K562 (cell line): Measurements from ENCODE around the gene DNPEP.

Experiments used
- EZH2 ChIP-seq: IDR thresholded peaks from 2 replicates; pipeline ENCODE4 v1.6.1; 2012; ENCODE audit warnings: low read depth, mild to moderate bottlenecking, inconsistent platforms, low read length, borderline replicate concordance
- JUN ChIP-seq, 2 experiments: sonication (generic) in 1 of 2; formaldehyde crosslinking in 1 of 2; IDR thresholded peaks; 2 replicates each; pipeline versions ENCODE4 v1.6.1 to v1.8.0; 2012 to 2022; ENCODE audit warnings: borderline replicate concordance in 2 of 2, mild to moderate bottlenecking in 2 of 2, improper control_type of control experiment in 1 of 2, low read depth in 1 of 2, low read length in 1 of 2, missing genetic modification reagents in 1 of 2
- MAFK ChIP-seq: IDR thresholded peaks from 2 replicates; pipeline ENCODE4 v1.6.1; 2011; ENCODE audit warnings: low read length, improper control_type of control experiment
- NBN ChIP-seq: fragments of 450-650 bp; IDR thresholded peaks from 2 replicates; pipeline ENCODE4 v1.6.1; 2016; ENCODE audit warnings: low read depth, mild to moderate bottlenecking
- POLR2A ChIP-seq: fragments of 450-650 bp; conservative IDR thresholded peaks from 2 replicates; pipeline ENCODE4 v1.6.1; 2016
- RNF2 ChIP-seq: sonication (generic); IDR thresholded peaks from 2 replicates; pipeline ENCODE4 v1.6.1; 2016
- SMARCB1 ChIP-seq: IDR thresholded peaks from 2 replicates; pipeline ENCODE4 v1.6.1; 2011; ENCODE audit warnings: improper control_type of control experiment, low read depth; ENCODE audit not compliant: insufficient read length
- XRCC5 ChIP-seq: fragments of 200-400 bp; formaldehyde crosslinking; IDR thresholded peaks from 2 replicates; pipeline ENCODE4 v1.6.1; 2017; ENCODE audit warnings: low read depth, mild to moderate bottlenecking, low read length
- TF ChIP-seq, protein P1 (sequence below): fragments of 250-450 bp; sonication (Bioruptor Pico); IDR thresholded peaks from 2 replicates; pipeline ENCODE4 v1.8.0; 2021; ENCODE audit warnings: moderate library complexity, mild to moderate bottlenecking, inconsistent platforms
- TF ChIP-seq, protein P2 (sequence below): fragments of 450-650 bp; IDR thresholded peaks from 2 replicates; pipeline ENCODE4 v1.6.1; 2016; ENCODE audit warnings: mild to moderate bottlenecking
- TF ChIP-seq, protein P3 (sequence below), 3 experiments: IDR thresholded peaks in 2 of 3; conservative IDR thresholded peaks in 1 of 3; 2 replicates each; pipeline ENCODE4 v1.5.1; 2011 to 2012; ENCODE audit warnings: low read length in 3 of 3, mild to moderate bottlenecking in 3 of 3, control low read depth in 2 of 3, improper control_type of control experiment in 1 of 3, inconsistent platforms in 1 of 3, low read depth in 1 of 3, mixed read lengths in 1 of 3, moderate library complexity in 1 of 3; ENCODE audit not compliant: insufficient read depth in 2 of 3
- TF ChIP-seq, protein P4 (sequence below): sonication (generic); formaldehyde crosslinking; IDR thresholded peaks from 2 replicates; pipeline ENCODE4 v1.5.0; 2020; ENCODE audit warnings: missing genetic modification reagents
- TF ChIP-seq, protein P5 (sequence below): fragments of 450-650 bp; IDR thresholded peaks from 2 replicates; pipeline ENCODE4 v1.6.1; 2016; ENCODE audit warnings: borderline replicate concordance

DNA sequence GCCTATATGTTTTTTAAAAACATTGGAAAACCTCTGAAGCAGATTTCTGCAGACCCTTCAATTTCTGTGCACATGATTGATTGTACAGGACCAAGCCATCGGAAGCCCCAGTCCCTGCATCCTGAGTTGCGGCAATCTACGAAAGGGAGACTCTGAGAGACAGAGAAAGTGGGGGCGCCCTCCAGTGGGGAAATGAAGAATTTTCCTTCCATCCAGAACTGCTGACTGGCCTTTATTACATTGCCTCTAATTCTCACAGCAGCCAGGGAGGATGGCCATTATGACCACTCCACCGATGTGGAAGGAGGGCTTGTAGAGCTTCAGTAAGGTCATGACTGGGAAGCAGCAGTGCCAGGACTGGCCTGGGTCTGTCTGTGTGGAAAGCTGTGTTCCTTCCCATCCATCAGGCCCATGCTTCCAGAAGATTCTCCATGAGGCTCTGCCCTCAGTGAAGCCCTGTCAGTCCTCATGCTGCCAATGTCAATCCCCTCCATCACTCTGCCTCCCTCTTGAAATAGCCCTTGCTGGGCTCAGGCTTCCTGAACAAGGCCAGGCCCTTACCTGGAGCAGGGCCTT lies 35.2 kb downstream of the DNPEP start:
- TF ChIP-seq, protein P1, sequence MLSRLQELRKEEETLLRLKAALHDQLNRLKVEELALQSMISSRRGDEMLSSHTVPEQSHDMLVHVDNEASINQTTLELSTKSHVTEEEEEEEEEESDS (CRISPR knock-in tag) = no peak
- TF ChIP-seq, protein P2, sequence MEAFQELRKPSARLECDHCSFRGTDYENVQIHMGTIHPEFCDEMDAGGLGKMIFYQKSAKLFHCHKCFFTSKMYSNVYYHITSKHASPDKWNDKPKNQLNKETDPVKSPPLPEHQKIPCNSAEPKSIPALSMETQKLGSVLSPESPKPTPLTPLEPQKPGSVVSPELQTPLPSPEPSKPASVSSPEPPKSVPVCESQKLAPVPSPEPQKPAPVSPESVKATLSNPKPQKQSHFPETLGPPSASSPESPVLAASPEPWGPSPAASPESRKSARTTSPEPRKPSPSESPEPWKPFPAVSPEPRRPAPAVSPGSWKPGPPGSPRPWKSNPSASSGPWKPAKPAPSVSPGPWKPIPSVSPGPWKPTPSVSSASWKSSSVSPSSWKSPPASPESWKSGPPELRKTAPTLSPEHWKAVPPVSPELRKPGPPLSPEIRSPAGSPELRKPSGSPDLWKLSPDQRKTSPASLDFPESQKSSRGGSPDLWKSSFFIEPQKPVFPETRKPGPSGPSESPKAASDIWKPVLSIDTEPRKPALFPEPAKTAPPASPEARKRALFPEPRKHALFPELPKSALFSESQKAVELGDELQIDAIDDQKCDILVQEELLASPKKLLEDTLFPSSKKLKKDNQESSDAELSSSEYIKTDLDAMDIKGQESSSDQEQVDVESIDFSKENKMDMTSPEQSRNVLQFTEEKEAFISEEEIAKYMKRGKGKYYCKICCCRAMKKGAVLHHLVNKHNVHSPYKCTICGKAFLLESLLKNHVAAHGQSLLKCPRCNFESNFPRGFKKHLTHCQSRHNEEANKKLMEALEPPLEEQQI = no peak
- TF ChIP-seq XRCC5 (no peak), JUN (IDR thresholded peaks at IDR 0.05; ENCODE audit: borderline replicate concordance, low read depth, low read length) (no peak), JUN (CRISPR knock-in tag; IDR thresholded peaks at IDR 0.05; ENCODE audit: borderline replicate concordance) (no peak), SMARCB1 (no peak), EZH2 (no peak), MAFK (peak; percentile 95), NBN (0 out of 2 replicates have a peak, but pooled peaks have one; percentile 34), RNF2 (no peak), POLR2A (no peak)
- TF ChIP-seq, protein P3, sequence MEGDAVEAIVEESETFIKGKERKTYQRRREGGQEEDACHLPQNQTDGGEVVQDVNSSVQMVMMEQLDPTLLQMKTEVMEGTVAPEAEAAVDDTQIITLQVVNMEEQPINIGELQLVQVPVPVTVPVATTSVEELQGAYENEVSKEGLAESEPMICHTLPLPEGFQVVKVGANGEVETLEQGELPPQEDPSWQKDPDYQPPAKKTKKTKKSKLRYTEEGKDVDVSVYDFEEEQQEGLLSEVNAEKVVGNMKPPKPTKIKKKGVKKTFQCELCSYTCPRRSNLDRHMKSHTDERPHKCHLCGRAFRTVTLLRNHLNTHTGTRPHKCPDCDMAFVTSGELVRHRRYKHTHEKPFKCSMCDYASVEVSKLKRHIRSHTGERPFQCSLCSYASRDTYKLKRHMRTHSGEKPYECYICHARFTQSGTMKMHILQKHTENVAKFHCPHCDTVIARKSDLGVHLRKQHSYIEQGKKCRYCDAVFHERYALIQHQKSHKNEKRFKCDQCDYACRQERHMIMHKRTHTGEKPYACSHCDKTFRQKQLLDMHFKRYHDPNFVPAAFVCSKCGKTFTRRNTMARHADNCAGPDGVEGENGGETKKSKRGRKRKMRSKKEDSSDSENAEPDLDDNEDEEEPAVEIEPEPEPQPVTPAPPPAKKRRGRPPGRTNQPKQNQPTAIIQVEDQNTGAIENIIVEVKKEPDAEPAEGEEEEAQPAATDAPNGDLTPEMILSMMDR (IDR thresholded peaks at IDR 0.05 in 2 of 3, conservative IDR thresholded peaks at IDR 0.05 in 1 of 3; ENCODE audit: insufficient read depth in 2 of 3, low read depth in 1 of 3, low read length in 3 of 3) = peak; percentile 68 to 76 (median 74)
- TF ChIP-seq, protein P4, sequence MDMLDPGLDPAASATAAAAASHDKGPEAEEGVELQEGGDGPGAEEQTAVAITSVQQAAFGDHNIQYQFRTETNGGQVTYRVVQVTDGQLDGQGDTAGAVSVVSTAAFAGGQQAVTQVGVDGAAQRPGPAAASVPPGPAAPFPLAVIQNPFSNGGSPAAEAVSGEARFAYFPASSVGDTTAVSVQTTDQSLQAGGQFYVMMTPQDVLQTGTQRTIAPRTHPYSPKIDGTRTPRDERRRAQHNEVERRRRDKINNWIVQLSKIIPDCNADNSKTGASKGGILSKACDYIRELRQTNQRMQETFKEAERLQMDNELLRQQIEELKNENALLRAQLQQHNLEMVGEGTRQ = no peak
- TF ChIP-seq, protein P5, sequence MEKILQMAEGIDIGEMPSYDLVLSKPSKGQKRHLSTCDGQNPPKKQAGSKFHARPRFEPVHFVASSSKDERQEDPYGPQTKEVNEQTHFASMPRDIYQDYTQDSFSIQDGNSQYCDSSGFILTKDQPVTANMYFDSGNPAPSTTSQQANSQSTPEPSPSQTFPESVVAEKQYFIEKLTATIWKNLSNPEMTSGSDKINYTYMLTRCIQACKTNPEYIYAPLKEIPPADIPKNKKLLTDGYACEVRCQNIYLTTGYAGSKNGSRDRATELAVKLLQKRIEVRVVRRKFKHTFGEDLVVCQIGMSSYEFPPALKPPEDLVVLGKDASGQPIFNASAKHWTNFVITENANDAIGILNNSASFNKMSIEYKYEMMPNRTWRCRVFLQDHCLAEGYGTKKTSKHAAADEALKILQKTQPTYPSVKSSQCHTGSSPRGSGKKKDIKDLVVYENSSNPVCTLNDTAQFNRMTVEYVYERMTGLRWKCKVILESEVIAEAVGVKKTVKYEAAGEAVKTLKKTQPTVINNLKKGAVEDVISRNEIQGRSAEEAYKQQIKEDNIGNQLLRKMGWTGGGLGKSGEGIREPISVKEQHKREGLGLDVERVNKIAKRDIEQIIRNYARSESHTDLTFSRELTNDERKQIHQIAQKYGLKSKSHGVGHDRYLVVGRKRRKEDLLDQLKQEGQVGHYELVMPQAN = no peak
